Measurements from ENCODE around the gene NUAK1. TPM values are rescaled to one million over a fixed set of nuclear protein-coding genes. Genes with fewer than 3 reads are reported as not detected.

Gene NUAK1
- total and polyA plus RNA-seq, 4 donors: 2.9 to 14.1 (median 9.2) TPM

GRCh38 chr12:106108185-106108835 is 30.4 kb downstream of the NUAK1 start:
- Histone ChIP-seq H3K9ac (ENCODE audit: insufficient read depth in 1 of 2, low read length in 2 of 2) (no peak overlapping the region), H3K27ac (ENCODE audit: low read depth in 1 of 2, low read length in 1 of 2) (peak overlapping the region; percentile 27 to 87), H3K36me3 (ENCODE audit: control insufficient read depth in 4 of 4, insufficient read depth in 4 of 4, low read length in 4 of 4) (no peaks in the 10 kb centered on the region), H3K4me1 (ENCODE audit: control insufficient read depth in 5 of 5, insufficient read depth in 5 of 5, low read length in 5 of 5) (peaks cover 15 to 56% (median 42%) of the 10 kb centered on the region in 5 donors), H3K4me3 (no peak overlapping the region), H3K27me3 (ENCODE audit: control insufficient read depth in 3 of 3, insufficient read depth in 3 of 3, low read length in 2 of 3) (no peaks in the 10 kb centered on the region), H3K9me3 (ENCODE audit: control insufficient read depth in 4 of 4, insufficient read depth in 3 of 4, low read length in 3 of 4) (no peaks in the 10 kb centered on the region)
- WGBS, 2 donors: 61 to 77% methylated on average over 4 of the region's 4 CpGs
- DNase-seq (peak in 1 of 3 donors; percentile 46), ATAC-seq (ENCODE audit: insufficient read depth, low FRiP score) (no peak)
- no peak for TF ChIP-seq CTCF (IDR thresholded peaks at IDR 0.05; ENCODE audit: control extremely low read depth, extremely low read depth)

- ATAC-seq (ENCODE audit: insufficient read depth, low FRiP score): peak; percentile 22
- no peaks in the 10 kb centered on the region for H3K27me3 ChIP-seq (ENCODE audit: control insufficient read depth in 3 of 3, insufficient read depth in 3 of 3, low read length in 2 of 3)
- H3K4me1 ChIP-seq (ENCODE audit: control insufficient read depth in 5 of 5, insufficient read depth in 5 of 5, low read length in 5 of 5): peaks cover 13 to 49% (median 35%) of the 10 kb centered on the region in 5 donors
Measured at GRCh38 chr12:106107566-106107965, 31.2 kb downstream of the NUAK1 start.

GRCh38 chr12:106106892-106107291 is 31.9 kb downstream of the NUAK1 start:
- WGBS, 2 donors: 27 to 36% methylated on average over 6 of the region's 6 CpGs
- no peak for ATAC-seq (ENCODE audit: insufficient read depth, low FRiP score)

More at GRCh38 chr12:106107566-106107965, 31.2 kb downstream of the NUAK1 start:
- Histone ChIP-seq H3K9ac (ENCODE audit: insufficient read depth in 1 of 2, low read length in 2 of 2) (no peak overlapping the region), H3K36me3 (ENCODE audit: control insufficient read depth in 4 of 4, insufficient read depth in 4 of 4, low read length in 4 of 4) (no peaks in the 10 kb centered on the region), H3K4me3 (no peak overlapping the region), H3K9me3 (ENCODE audit: control insufficient read depth in 4 of 4, insufficient read depth in 3 of 4, low read length in 3 of 4) (no peaks in the 10 kb centered on the region), H3K27ac (ENCODE audit: low read depth in 1 of 2, low read length in 1 of 2) (peak overlapping the region; percentile 10 to 87)
- no peak for DNase-seq
- TF ChIP-seq CTCF (IDR thresholded peaks at IDR 0.05; ENCODE audit: control extremely low read depth, extremely low read depth): no peak
- 73 to 76% methylated on average over 2 of the region's 2 CpGs for WGBS, 2 donors

More at GRCh38 chr12:106106892-106107291, 31.9 kb downstream of the NUAK1 start:
- Histone ChIP-seq H3K4me1 (ENCODE audit: control insufficient read depth in 5 of 5, insufficient read depth in 5 of 5, low read length in 5 of 5) (peaks cover 7 to 49% (median 35%) of the 10 kb centered on the region in 5 donors), H3K36me3 (ENCODE audit: control insufficient read depth in 4 of 4, insufficient read depth in 4 of 4, low read length in 4 of 4) (peaks cover 0 to under 1% (median 0%) of the 10 kb centered on the region in 4 donors), H3K27ac (ENCODE audit: low read depth in 1 of 2, low read length in 1 of 2) (peak overlapping the region; percentile 10 to 87), H3K27me3 (ENCODE audit: control insufficient read depth in 3 of 3, insufficient read depth in 3 of 3, low read length in 2 of 3) (no peaks in the 10 kb centered on the region), H3K9me3 (ENCODE audit: control insufficient read depth in 4 of 4, insufficient read depth in 3 of 4, low read length in 3 of 4) (no peaks in the 10 kb centered on the region), H3K9ac (ENCODE audit: insufficient read depth in 1 of 2, low read length in 2 of 2) (no peak overlapping the region), H3K4me3 (no peak overlapping the region)
- DNase-seq: peak in 2 of 3 donors; percentile 45 to 61
- TF ChIP-seq CTCF (IDR thresholded peaks at IDR 0.05; ENCODE audit: control extremely low read depth, extremely low read depth): no peak
